Progenitor cell of endocrine pancreas (in vitro differentiated cells): ENCODE measurements around the gene C20orf144. TPM values are rescaled to one million over a fixed set of nuclear protein-coding genes. Genes with fewer than 3 reads are reported as not detected.

ENCODE experiments used
- DNase-seq: peaks from one replicate; pipeline ENCODE4 v3.0.0; 2021; ENCODE audit warnings: low spot score; ENCODE audit not compliant: unreplicated experiment
- H3K27ac Mint-ChIP-seq: 2 replicates; pipeline ENCODE4 v1.8.0; 2021; ENCODE audit warnings: mild to moderate bottlenecking, moderate library complexity, mixed read lengths
- H3K27me3 Mint-ChIP-seq: 2 replicates; pipeline ENCODE4 v1.8.0; 2021; ENCODE audit warnings: mixed read lengths
- H3K36me3 Mint-ChIP-seq: 2 replicates; pipeline ENCODE4 v1.8.0; 2022; ENCODE audit warnings: mixed read lengths; ENCODE audit not compliant: insufficient read depth
- H3K4me1 Mint-ChIP-seq: 2 replicates; pipeline ENCODE4 v1.8.0; 2021; ENCODE audit warnings: low read depth, mixed read lengths
- H3K4me3 Mint-ChIP-seq: 2 replicates; pipeline ENCODE4 v1.8.0; 2021; ENCODE audit warnings: low read depth, mild to moderate bottlenecking, moderate library complexity, mixed read lengths
- H3K9me3 Mint-ChIP-seq: 2 replicates; pipeline ENCODE4 v1.8.0; 2021; ENCODE audit warnings: low read depth, mixed read lengths
- CTCF ChIP-seq: fragments of 200-600 bp; sonication (generic); IDR thresholded peaks from one replicate; pipeline ENCODE4 v1.5.0; 2021; ENCODE audit warnings: antibody characterized with exemption, mild to moderate bottlenecking; ENCODE audit not compliant: unreplicated experiment
- total RNA-seq: library from RNA; stranded (reverse); gene quantifications from 2 replicates; pipeline ENCODE4 v1.2.1, GENCODE V29; 2021

C20orf144 gene
- total RNA-seq, 1 donor from 2014 or later: not detected

- Mint-ChIP-seq H3K36me3 (peaks cover 12% of the 10 kb centered on the region), H3K27ac (peak overlapping the region; percentile 4), H3K4me3 (no peak overlapping the region), H3K4me1 (peaks cover 59% of the 10 kb centered on the region), H3K27me3 (no peaks in the 10 kb centered on the region), H3K9me3 (no peaks in the 10 kb centered on the region)
- DNase-seq: no peak
- no peak for TF ChIP-seq CTCF
These were observed 11.9 kb upstream of the C20orf144 start for GRCh38 chr20:33650111-33650752.

GRCh38 chr20:33650753-33651561, 11.2 kb upstream of the C20orf144 start:
- DNase-seq: no peak
- H3K27me3 Mint-ChIP-seq: no peaks in the 10 kb centered on the region
- H3K36me3 Mint-ChIP-seq: peaks cover 5% of the 10 kb centered on the region
- H3K4me1 Mint-ChIP-seq: peaks cover 59% of the 10 kb centered on the region
- no peaks in the 10 kb centered on the region for H3K9me3 Mint-ChIP-seq
- no peak overlapping the region for H3K4me3 Mint-ChIP-seq
- TF ChIP-seq CTCF: no peak
- H3K27ac Mint-ChIP-seq: peak overlapping the region; percentile 86

- Mint-ChIP-seq H3K27ac (peak overlapping the region; percentile 86), H3K27me3 (no peaks in the 10 kb centered on the region), H3K4me1 (peaks cover 59% of the 10 kb centered on the region), H3K36me3 (peaks cover 3% of the 10 kb centered on the region), H3K9me3 (no peaks in the 10 kb centered on the region), H3K4me3 (no peak overlapping the region)
- DNase-seq: no peak
- no peak for TF ChIP-seq CTCF
These were observed 10.5 kb upstream of the C20orf144 start for GRCh38 chr20:33651562-33652048.

- no peaks in the 10 kb centered on the region for H3K9me3 Mint-ChIP-seq
- no peaks in the 10 kb centered on the region for H3K27me3 Mint-ChIP-seq
- TF ChIP-seq CTCF: peak; percentile 98
- H3K4me3 Mint-ChIP-seq: peak overlapping the region; percentile 12
- no peaks in the 10 kb centered on the region for H3K36me3 Mint-ChIP-seq
- peak; percentile 70 for DNase-seq
- peaks cover 59% of the 10 kb centered on the region for H3K4me1 Mint-ChIP-seq
- peak overlapping the region; percentile 93 for H3K27ac Mint-ChIP-seq
These were observed 8.8 kb upstream of the C20orf144 start for GRCh38 chr20:33653218-33653899.
